ENCODE results near the gene NFIC. TPM values are rescaled to one million over a fixed set of nuclear protein-coding genes. Genes with fewer than 3 reads are reported as not detected.

The NFIC gene
- polyA plus RNA-seq, 2 of the 4 experiments (the other 2 are of a cell fraction) = 2.6 to 34.9 TPM

GRCh38 chr19:3405261-3405653 lies 38.9 kb downstream of the NFIC start (continued):
- no peak for TF ChIP-seq EHMT2 (IDR thresholded peaks at IDR 0.05; ENCODE audit: low read depth)

GRCh38 chr19:3406571-3407111 lies 40.3 kb downstream of the NFIC start:
- no peak for TF ChIP-seq CEBPB (IDR thresholded peaks at IDR 0.05)
- TF ChIP-seq JUN (IDR thresholded peaks at IDR 0.05) = no peak
- no peak for TF ChIP-seq RNF2 (IDR thresholded peaks at IDR 0.05; ENCODE audit: borderline replicate concordance, low read depth)
- no peak for TF ChIP-seq ESRRA (IDR thresholded peaks at IDR 0.05; ENCODE audit: borderline replicate concordance, low read length)
- no peak for TF ChIP-seq POLR2AphosphoS2 (conservative IDR thresholded peaks at IDR 0.05; ENCODE audit: low read length)
- no peak for TF ChIP-seq HMGXB4 (CRISPR knock-in tag; IDR thresholded peaks at IDR 0.05; ENCODE audit: borderline replicate concordance)
- TF ChIP-seq E2F6 (IDR thresholded peaks at IDR 0.05; ENCODE audit: borderline replicate concordance, low read depth) = no peak
- TF ChIP-seq RCOR1 (IDR thresholded peaks at IDR 0.05; ENCODE audit: low read depth, low read length) = no peak
- TF ChIP-seq RFX5 (IDR thresholded peaks at IDR 0.05) = no peak
- no peak for TF ChIP-seq EHF (CRISPR knock-in tag; IDR thresholded peaks at IDR 0.05)
- no peak for TF ChIP-seq SREBF2 (IDR thresholded peaks at IDR 0.05)
- TF ChIP-seq NR3C1 (IDR thresholded peaks at IDR 0.05) = no peak
- TF ChIP-seq CTCF (IDR thresholded peaks at IDR 0.05) = no peak
- no peak for TF ChIP-seq TP53 (CRISPR knock-in tag; IDR thresholded peaks at IDR 0.05)
- no peak for TF ChIP-seq ATOH8 (CRISPR knock-in tag; IDR thresholded peaks at IDR 0.05; ENCODE audit: low read depth)
- no peak for ATAC-seq
- no peak for DNase-seq (ENCODE audit: low read depth in 1 of 2, low spot score in 1 of 2)
- Histone ChIP-seq H3K4me3 (no peak overlapping the region), H3K27ac (no peak overlapping the region), H3K9me3 (no peaks in the 10 kb centered on the region), H3K4me2 (no peak overlapping the region), H3K4me1 (peaks cover 15% of the 10 kb centered on the region)
- FAIRE-seq = no peak
- ChIA-PET POLR2A (no interaction called here), CTCF (no interaction called here)
- WGBS (ENCODE audit: missing lambda C conversion rate) = 81% methylated on average over 13 of the region's 15 CpGs

- H3K4me2 ChIP-seq = no peak overlapping the region
- FAIRE-seq = no peak
- WGBS (ENCODE audit: missing lambda C conversion rate) = 81% methylated on average over 21 of the region's 27 CpGs
- peaks cover 15% of the 10 kb centered on the region for H3K4me1 ChIP-seq
- POLR2A ChIA-PET = no interaction called here
- H3K27ac ChIP-seq = no peak overlapping the region
- ATAC-seq = no peak
- CTCF ChIA-PET = interaction anchor here (1.0 kb wide), 1 partner anchor 22 kb away, joined by 5 read pairs; no protein-coding TSS in a partner anchor
- no peaks in the 10 kb centered on the region for H3K9me3 ChIP-seq
- DNase-seq (ENCODE audit: low read depth in 1 of 2, low spot score in 1 of 2) = no peak
- no peak overlapping the region for H3K4me3 ChIP-seq
- no peak for TF ChIP-seq JUNB (IDR thresholded peaks at IDR 0.05)
- TF ChIP-seq HMGXB4 (CRISPR knock-in tag; IDR thresholded peaks at IDR 0.05; ENCODE audit: borderline replicate concordance) = no peak
- TF ChIP-seq FOSB (CRISPR knock-in tag; IDR thresholded peaks at IDR 0.05) = no peak
- no peak for TF ChIP-seq MAFK (IDR thresholded peaks at IDR 0.05; ENCODE audit: partially characterized antibody)
- no peak for TF ChIP-seq USF2 (IDR thresholded peaks at IDR 0.05)
- TF ChIP-seq HDAC2 (IDR thresholded peaks at IDR 0.05) = no peak
- TF ChIP-seq CTCF (IDR thresholded peaks at IDR 0.05) = no peak
- TF ChIP-seq ZC3H11A (IDR thresholded peaks at IDR 0.05) = no peak
- TF ChIP-seq HOXB5 (CRISPR knock-in tag; IDR thresholded peaks at IDR 0.05) = no peak
Measured at GRCh38 chr19:3407556-3408516, 41.5 kb downstream of the NFIC start.

All from A549 (cell line).